Measurements from ENCODE around the gene DLG1. TPM values are rescaled to one million over a fixed set of nuclear protein-coding genes. Genes with fewer than 3 reads are reported as not detected.

Gene DLG1
- total and polyA plus RNA-seq, 9 of the 15 experiments (the other 6 are each of a cell fraction or from before 2014, with no cell fraction given), result 9.4 to 63.5 (median 43.6) TPM

- H3K27me3 ChIP-seq (ENCODE audit: control insufficient read depth in 2 of 2, insufficient read depth in 2 of 2, low read length in 2 of 2), result no peaks in the 10 kb centered on the region
- no peak for ATAC-seq
- peaks cover 3% of the 10 kb centered on the region; the same call in 2 of the 3 replicates for H3K36me3 ChIP-seq (ENCODE audit: control insufficient read depth, insufficient read depth, low read length)
- H3K79me2 ChIP-seq (ENCODE audit: control insufficient read depth, insufficient read depth, low read length), result peaks cover 14% of the 10 kb centered on the region; the same call in 2 of the 3 replicates
- ChIA-PET CTCF (ENCODE audit: low intra/inter-chr PET ratio) (no interaction called here), POLR2A (no interaction called here)
- no peaks in the 10 kb centered on the region for H3K9me3 ChIP-seq (replicated peaks; ENCODE audit: control insufficient read depth, insufficient read depth, low read depth, low read length)
- no peaks in the 10 kb centered on the region for H3K9me1 ChIP-seq (ENCODE audit: control insufficient read depth, insufficient read depth, low read length)
- BruUV-seq (replicated peaks), result no TSS peak
- intact Hi-C loops (cut with micrococcal nuclease) (no loop called here), in situ Hi-C loops (cut with MboI) (no loop called here)
- FAIRE-seq, result no peak
- H3K4me2 ChIP-seq (ENCODE audit: insufficient read depth, low read length), result no peak overlapping the region
- no peaks in the 10 kb centered on the region for H4K20me1 ChIP-seq (replicated peaks; ENCODE audit: control insufficient read depth, insufficient read depth, low read length)
- TF ChIP-seq MIER1 (IDR thresholded peaks at IDR 0.05; ENCODE audit: low read depth), result no peak
- peak; percentile 92 for TF ChIP-seq ZBTB40 (IDR thresholded peaks at IDR 0.05)
- peak; percentile 74 for TF ChIP-seq ZBTB40 (CRISPR knock-in tag; IDR thresholded peaks at IDR 0.05)
- no peak for DNase-seq (ENCODE audit: extremely low read depth in 1 of 4, low spot score in 3 of 4)
- H3K27ac ChIP-seq (ENCODE audit: extremely low read depth, low read depth, low read length), result no peak overlapping the region
- H2AFZ ChIP-seq (ENCODE audit: low read depth, low read length), result no peak overlapping the region
- no peak overlapping the region for H3K4me3 ChIP-seq
- WGBS (ENCODE audit: insufficient coverage, low coverage, missing lambda C conversion rate), result 95% methylated on average over 4 of the region's 4 CpGs
- no peak overlapping the region for H3K9ac ChIP-seq (ENCODE audit: insufficient read depth in 1 of 2, low read depth in 2 of 2, low read length in 2 of 2)
- H3K4me1 ChIP-seq (replicated peaks in 1 of 2; ENCODE audit: control insufficient read depth in 2 of 2, insufficient read depth in 2 of 2, low read length in 2 of 2), result no peaks in the 10 kb centered on the region
Measured at GRCh38 chr3:197173620-197174019, 124.8 kb downstream of the DLG1 start.
